Stimulated activated CD4-positive, alpha-beta T cell treated with anti-CD3 and anti-CD28 coated beads, Interleukin-1b, Interleukin-23, amount 100 ng/mL, for 24 hours (primary cell): Measurements from ENCODE around the gene CLDN6.
"Not testable (repeated sequence)": the region's sequence is repeated elsewhere in the genome, so short reads cannot be mapped to it uniquely, and the experiment has no call there.

Experiments used
- DNase-seq, 4 experiments: peaks; one replicate each; pipeline ENCODE4 v3.0.0-alpha.2; 2020; ENCODE audit warnings: low read depth in 4 of 4, low spot score in 1 of 4

Gene CLDN6

DNA sequence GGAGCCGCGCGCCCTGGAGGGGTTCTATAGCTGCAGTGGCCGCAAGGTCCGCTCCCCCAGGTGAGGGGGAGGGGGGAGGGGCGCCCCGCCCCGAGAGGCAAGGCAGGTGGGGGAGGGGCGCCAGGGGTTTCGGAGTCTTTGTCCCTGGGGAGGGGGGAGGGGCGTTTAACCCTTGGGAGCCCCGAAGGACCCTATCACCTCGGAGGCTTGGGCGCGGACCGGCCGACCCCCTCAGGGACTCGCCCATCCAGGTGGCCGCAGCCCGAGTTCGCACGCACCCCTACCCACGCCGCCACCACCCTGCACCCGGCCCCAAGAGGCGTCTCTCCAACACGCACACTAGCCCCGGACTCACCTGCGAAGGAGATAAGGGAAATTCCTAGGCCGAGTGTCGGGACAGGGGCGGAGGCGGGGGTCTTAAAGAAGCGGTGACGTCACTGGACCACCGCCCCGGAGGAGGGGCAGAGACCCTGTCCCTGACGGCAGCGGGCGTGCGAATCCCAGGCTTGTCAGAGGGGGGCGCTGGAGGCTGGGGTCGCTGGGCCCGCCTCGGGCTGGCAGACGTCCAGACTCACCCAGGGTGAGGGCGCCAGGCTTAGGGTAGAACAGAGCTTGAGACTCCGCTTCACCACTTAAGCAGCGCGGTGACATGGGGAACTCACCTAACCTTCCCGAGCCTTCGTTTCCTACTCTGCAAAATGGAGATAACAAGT, at the start of gene CLDN6:
CLDN6 (minus strand) TSS at position 390 of the 713 bp plus-strand sequence. CDS start 2,162 bp downstream, outside the sequence.
- no peak for DNase-seq

DNA sequence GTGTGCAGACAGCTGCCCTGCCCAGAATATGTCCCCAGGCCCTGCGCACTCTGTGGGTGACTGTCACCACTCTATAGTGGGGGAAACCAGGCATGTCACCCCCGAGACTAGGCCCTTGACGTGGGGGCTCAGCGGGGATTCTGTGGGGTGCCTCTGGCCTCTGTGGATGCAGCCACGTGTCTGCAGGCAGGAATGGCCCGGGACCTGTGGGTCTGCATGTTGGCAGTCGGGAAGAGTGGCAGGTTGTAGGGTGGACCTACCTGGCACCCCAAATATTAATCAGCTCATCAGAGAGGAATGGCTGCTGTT, 48.4 kb upstream of the CLDN6 start:
- no peak for DNase-seq

DNA sequence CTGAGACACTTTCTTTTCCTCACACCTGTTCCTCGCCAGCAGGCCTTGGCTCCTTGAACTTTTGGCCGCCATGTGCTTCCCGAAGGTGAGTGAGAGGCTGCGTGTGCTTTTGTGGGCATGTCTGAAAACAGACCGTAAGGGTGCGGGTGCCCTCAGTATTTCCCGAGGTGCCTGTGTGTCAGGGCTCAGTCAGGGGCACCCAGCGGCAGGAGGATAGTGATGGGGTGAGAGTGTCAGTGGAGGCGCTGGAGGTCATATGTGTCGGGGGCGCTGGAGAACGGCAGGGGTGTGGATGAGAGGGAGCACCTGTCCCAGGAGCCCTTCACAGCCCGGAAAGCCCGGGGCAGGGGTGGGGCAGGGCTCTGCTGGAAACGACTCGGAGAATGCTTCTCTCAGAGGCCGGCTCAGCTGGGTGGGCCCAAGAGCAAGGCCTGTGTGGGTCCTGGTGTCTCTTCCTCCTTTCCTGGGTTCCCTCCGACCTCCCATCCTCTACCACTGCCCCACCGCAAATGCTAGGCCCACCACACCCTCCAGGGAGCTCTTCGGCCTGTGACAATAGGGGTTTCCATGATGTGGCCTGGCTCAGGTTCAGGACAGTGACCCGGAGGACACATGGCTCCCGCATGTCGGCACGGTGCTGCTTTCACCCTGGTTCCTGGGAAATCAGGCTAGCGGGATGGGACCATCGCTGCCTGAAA, 47.9 kb upstream of the CLDN6 start:
- no peak for DNase-seq

DNA sequence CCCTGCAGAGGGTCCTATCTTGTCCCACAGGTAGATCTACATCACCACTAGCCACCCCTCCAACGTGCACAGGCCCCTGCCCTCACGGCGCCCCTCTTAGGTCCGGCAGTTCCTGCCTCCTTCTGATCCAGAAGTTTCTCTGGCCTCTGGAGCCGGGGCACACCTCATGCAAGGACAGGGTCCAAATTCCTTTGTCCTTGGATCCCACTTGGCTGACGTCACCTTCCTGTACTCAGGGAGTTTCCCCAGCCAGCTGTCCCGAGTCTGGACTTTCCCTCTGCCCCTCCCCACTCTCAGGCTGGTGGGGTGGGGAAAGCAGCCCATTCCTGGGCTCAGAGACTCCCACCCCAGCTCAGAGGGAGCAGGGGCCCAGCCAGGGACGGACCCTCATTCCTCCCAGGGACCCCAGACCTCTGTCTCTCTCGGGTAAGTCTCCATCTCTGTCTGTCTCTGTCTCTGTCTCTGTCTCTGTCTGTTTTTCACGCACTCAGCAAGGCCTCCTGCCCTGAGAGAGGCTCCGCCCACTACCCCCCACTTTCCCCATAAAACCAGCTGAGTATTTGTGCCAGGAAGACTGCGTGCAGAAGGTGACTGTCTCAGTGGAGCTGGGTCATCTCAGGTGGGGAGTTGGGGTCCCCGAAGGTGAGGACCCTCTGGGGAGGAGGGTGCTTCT, 47.2 kb upstream of the CLDN6 start, which contains the start of gene IL32:
IL32 (plus strand) TSS at position 572 of the 673 bp plus-strand sequence. CDS start 172 bp downstream, outside the sequence.
- peak in 2 of 4 experiments; percentile 45 to 77 for DNase-seq

DNA sequence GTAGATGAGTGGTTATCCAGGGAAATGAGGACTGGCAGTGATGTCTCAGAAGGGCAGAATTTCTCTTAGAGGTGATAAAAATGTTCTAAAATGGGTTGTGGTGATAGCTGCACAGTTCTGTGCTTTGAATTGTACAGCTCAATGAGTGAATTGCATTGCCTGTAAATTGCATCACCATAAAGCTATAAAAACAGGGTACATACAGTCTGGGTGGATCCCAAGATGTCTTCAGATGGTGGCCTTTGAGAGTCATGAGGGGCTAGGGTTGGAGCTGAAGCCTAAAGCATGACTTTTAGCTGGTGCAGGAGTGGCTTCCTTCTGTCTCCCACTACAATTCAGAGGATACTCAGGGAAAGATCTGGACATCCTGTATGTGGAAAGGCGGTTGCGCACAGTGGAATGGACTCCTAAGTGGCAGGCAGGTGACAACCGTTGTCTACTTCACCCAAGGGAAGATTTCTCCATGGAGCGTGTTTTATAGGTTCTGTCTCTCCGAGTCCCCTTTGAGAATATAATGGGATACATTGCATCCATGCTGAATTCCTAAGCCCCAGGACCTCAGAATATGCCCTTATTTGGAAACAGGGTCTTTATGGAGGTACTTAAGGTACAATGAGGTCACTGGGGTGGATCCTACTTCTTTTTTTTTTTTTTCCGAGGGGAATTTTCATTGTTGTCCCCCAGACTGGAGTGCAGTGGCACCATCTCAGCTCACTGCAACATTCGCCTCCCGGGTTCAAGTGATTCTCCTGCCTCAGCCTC, 45.8 kb upstream of the CLDN6 start:
- no peak for DNase-seq

GRCh38 chr16:3062553-3062952, 44.6 kb upstream of the CLDN6 start:
- DNase-seq, result no peak

- no peak for DNase-seq
Measured at GRCh38 chr16:3060339-3061127, 42.5 kb upstream of the CLDN6 start.

DNA sequence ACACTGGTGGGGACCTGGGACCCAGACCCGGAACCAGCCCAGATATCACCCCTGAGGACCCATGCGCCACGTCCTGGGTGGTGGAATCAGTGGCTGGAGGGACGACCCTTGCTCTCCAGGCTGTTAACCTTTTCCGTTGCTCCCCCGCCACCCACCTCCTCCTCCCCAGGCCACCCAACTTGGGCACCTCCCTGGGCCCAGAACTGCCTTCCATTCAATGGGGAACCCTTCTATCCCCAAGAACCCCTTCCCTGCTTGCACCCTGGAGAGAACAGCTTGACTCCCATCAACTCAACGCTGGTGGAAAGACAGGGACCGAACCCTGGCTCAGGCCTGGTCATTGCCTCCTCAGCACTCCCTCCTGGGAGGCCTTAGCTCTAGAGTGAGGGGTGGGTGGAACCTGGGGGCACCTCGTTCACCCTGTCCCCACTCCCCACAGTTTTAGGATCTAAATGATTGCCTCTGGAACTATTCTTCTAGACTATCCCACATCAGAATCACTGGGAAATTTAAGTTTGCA, 41.8 kb upstream of the CLDN6 start:
- no peak for DNase-seq

DNA sequence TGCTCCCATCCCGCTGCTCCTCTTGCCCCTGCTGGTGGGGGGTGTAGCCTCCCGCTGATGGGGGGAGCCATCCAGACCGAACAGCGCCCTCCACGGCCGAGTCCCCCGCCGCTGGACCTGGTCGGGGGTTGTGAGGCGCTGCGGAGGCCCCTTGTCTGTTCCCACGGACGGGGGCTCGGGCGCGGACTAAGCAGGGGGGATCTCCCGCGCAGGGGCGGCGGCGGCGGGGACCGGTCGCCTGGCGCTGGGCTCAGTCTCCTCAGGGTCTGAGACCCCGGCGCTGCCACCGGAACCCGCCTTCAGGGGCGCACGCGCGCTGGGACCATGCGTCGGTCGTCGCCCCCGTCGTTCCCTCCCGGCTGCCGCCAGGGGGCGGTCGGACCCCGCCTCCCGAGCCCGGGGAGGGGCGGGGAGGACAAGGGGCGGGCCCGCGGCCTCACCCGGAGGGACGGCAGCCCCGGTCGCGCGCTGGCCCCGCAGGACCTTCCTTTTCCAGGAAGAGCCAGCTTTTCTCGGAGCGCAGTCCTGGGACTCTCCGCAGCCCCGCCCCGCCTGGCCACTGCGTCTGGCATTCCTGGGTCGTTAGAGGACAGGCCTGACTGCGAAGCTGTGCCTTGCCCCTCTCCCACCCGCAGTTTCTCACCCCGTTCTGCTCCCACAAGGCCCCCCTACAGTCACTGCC, 41.2 kb upstream of the CLDN6 start:
- peak; percentile 65 to 82 (median 76) for DNase-seq

DNA sequence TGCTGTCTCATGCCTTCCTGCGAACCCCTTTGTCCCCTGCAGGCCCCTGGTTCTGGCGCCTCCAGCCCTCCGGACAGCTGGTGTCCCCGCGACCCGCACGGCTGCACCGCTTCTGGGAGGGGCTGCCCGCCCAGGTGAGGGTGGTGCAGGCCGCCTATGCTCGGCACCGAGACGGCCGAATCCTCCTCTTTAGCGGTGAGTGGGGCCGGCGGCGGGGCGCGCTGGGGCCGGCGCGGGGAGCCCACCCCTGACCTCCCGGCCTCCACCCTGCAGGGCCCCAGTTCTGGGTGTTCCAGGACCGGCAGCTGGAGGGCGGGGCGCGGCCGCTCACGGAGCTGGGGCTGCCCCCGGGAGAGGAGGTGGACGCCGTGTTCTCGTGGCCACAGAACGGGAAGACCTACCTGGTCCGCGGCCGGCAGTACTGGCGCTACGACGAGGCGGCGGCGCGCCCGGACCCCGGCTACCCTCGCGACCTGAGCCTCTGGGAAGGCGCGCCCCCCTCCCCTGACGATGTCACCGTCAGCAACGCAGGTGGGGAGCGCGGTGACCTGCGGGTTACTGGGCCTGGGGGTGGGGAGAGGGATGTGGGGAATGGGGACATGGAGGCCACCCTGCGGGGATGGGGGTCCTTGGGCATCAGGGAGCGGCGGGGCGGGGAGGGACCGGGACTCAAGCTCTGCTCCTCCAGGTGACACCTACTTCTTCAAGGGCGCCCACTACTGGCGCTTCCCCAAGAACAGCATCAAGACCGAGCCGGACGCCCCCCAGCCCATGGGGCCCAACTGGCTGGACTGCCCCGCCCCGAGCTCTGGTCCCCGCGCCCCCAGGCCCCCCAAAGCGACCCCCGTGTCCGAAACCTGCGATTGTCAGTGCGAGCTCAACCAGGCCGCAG, 40.4 kb upstream of the CLDN6 start:
- no peak for DNase-seq

- DNase-seq, result no peak
Measured at GRCh38 chr16:3057181-3058138, 39.5 kb upstream of the CLDN6 start.

GRCh38 chr16:3056336-3057180, 38.6 kb upstream of the CLDN6 start:
- no peak for DNase-seq

DNA sequence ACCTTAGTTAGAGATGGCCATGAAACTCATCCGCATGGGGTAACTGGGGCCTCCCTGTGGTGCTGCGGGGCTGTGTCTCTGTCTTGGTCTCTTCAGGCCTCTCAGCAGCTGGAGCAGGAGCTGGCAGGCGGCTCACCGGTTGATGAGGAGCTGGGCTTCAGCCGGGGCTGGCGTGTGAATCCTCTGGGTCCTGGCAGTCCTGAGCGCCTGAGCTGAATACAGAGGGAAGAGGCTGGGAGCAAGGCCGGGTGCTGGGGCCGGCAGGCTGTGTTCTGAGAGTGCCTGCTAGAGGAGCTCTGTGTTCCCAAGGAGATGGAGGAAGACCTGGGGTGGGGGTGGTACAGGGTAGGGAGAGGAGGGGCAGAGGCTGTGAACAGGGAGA, 37.7 kb upstream of the CLDN6 start:
- DNase-seq, result not testable (repeated sequence)

GRCh38 chr16:3054965-3055733, 37.2 kb upstream of the CLDN6 start:
- no peak for DNase-seq

- DNase-seq, result not testable (repeated sequence)
Measured at GRCh38 chr16:3053330-3053710, 35.3 kb upstream of the CLDN6 start.
